AG04450 (cell line): ENCODE data around the gene TPBGL. TPM values are rescaled to one million over a fixed set of nuclear protein-coding genes. Genes with fewer than 3 reads are reported as not detected.

Experiments used
- CTCF ChIA-PET: fragments of 300-600, 350-600 bp; formaldehyde crosslinking; extraction: SDS; loops from one replicate; lab custom pipeline; 2022; ENCODE audit warnings: antibody characterized with exemption, inconsistent platforms; lab: Charles Lee
- POLR2A ChIA-PET: fragments of 350-600 bp; formaldehyde crosslinking; extraction: SDS; loops from one replicate; lab custom pipeline; 2021; ENCODE audit warnings: antibody characterized with exemption, inconsistent platforms; lab: Yijun Ruan, JAX
- DNase-seq: peaks from one replicate; pipeline ENCODE4 v3.0.0-alpha.2; 2011; ENCODE audit warnings: low read depth, low spot score
- H3K27ac ChIP-seq: one replicate; pipeline ENCODE4 v1.5.1; 2012; ENCODE audit warnings: low read depth, low read length, control low read depth
- H3K27me3 ChIP-seq: one replicate; pipeline ENCODE4 v1.6.0; 2012; ENCODE audit warnings: low read length; ENCODE audit not compliant: control insufficient read depth, insufficient read depth
- H3K4me3 ChIP-seq: 2 replicates; pipeline ENCODE4 v1.5.1; 2011; ENCODE audit warnings: mild to moderate bottlenecking, low read depth, low read length, control low read depth
- H3K9me3 ChIP-seq: 2 replicates; pipeline ENCODE4 v1.5.1; 2012; ENCODE audit warnings: low read length; ENCODE audit not compliant: control insufficient read depth, insufficient read depth
- CTCF ChIP-seq: IDR thresholded peaks from 2 replicates; pipeline ENCODE4 v1.5.1; 2011; ENCODE audit warnings: low read depth, low read length, control low read depth, inconsistent platforms
- polyA plus RNA-seq: library from polyadenylated mRNA; depleted of rRNA; stranded (reverse); fragments of >200 nt; gene quantifications from 2 replicates; pipeline ENCODE4 v1.2.3, GENCODE V29; 2011

Gene TPBGL
- polyA plus RNA-seq, 1 experiment: not detected

GRCh38 chr11:75276186-75276585 is 35.6 kb downstream of the TPBGL start:
- no peak overlapping the region for H3K27ac ChIP-seq
- no peak for TF ChIP-seq CTCF
- no peak for DNase-seq
- CTCF ChIA-PET: interaction anchor here (0.5 to 9.0 kb wide), 5 partner anchors 28 to 218 kb away, joined by 3 to 157 read pairs (median 4); no protein-coding TSS in a partner anchor
- no peaks in the 10 kb centered on the region for H3K27me3 ChIP-seq
- no peak overlapping the region for H3K4me3 ChIP-seq
- H3K9me3 ChIP-seq: no peaks in the 10 kb centered on the region
- POLR2A ChIA-PET: no interaction called here

- Histone ChIP-seq H3K27ac (no peak overlapping the region), H3K9me3 (no peaks in the 10 kb centered on the region), H3K4me3 (no peak overlapping the region), H3K27me3 (no peaks in the 10 kb centered on the region)
- ChIA-PET POLR2A (no interaction called here), CTCF (interaction anchor here (0.5 to 9.0 kb wide), 4 partner anchors 106 to 217 kb away, joined by 3 to 157 read pairs (median 5); no protein-coding TSS in a partner anchor)
- no peak for DNase-seq
- TF ChIP-seq CTCF: no peak
These were observed 36.1 kb downstream of the TPBGL start for GRCh38 chr11:75276686-75277085.

DNA sequence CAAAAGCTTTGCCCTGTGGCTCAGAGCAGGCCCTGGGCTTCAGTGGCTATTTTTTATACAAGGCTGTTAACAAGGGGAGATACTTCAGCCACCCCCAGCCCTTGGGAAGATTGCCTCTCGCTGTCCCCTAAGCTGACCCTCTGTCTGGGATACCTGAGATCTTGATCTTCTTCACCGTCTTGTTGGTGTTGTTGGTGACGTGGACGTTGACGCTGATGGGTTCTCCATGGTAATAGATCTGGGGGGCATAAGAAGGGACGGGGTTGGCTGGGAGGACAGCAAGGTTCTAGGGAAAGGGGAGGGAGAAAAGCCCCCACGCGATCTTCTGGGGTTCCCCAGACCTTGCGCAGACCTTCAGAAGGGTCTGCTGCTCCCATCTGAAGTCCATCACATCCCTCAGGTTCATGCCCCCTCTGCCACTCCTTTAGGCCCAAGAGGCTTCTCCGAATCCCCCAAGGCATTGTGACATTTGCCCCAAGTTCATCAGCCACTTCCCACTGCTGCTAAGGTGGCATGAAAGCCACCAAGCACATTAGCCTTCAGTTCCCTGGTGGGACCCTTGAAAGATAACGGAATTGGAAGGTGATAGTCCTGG is 36.7 kb downstream of the TPBGL start:
- ChIA-PET CTCF (interaction anchor here (1.9 to 9.0 kb wide), 2 partner anchors 106 to 111 kb away, joined by 7 to 157 read pairs; no protein-coding TSS in a partner anchor), POLR2A (no interaction called here)
- Histone ChIP-seq H3K27ac (no peak overlapping the region), H3K4me3 (no peak overlapping the region), H3K27me3 (no peaks in the 10 kb centered on the region), H3K9me3 (no peaks in the 10 kb centered on the region)
- no peak for TF ChIP-seq CTCF
- no peak for DNase-seq

GRCh38 chr11:75277991-75278790 is 37.6 kb downstream of the TPBGL start:
- POLR2A ChIA-PET: no interaction called here

More at GRCh38 chr11:75277991-75278790, 37.6 kb downstream of the TPBGL start:
- DNase-seq: no peak
- Histone ChIP-seq H3K27me3 (no peaks in the 10 kb centered on the region), H3K9me3 (no peaks in the 10 kb centered on the region), H3K4me3 (no peak overlapping the region), H3K27ac (no peak overlapping the region)
- no peak for TF ChIP-seq CTCF
- CTCF ChIA-PET: interaction anchor here (1.9 to 9.0 kb wide), 2 partner anchors 105 to 110 kb away, joined by 7 to 157 read pairs; no protein-coding TSS in a partner anchor
